D721Med (cell line): ENCODE measurements around the gene MYO9A.
"Not testable (repeated sequence)": the region's sequence is repeated elsewhere in the genome, so short reads cannot be mapped to it uniquely, and the experiment has no call there.

Experiments used
- DNase-seq: peaks from one replicate; pipeline ENCODE4 v3.0.0; 2011; ENCODE audit warnings: low spot score; ENCODE audit not compliant: insufficient read length
- FAIRE-seq: peaks from 2 replicates; lab custom pipeline; 2011; peaks lifted over from hg19 to GRCh38; lab: Jason Lieb, UNC
- CTCF ChIP-seq: IDR thresholded peaks from 2 replicates; pipeline ENCODE4 v1.5.1; 2012; ENCODE audit warnings: mild to moderate bottlenecking, control low read depth; ENCODE audit not compliant: insufficient read depth; ENCODE audit errors: missing control alignments

Gene MYO9A

GRCh38 chr15:72060687-72061250 is 57.2 kb downstream of the MYO9A start:
- TF ChIP-seq CTCF = no peak
- FAIRE-seq (no peak), DNase-seq (no peak)

- no peak for DNase-seq
- TF ChIP-seq CTCF = no peak
- no peak for FAIRE-seq
These were observed 59.4 kb downstream of the MYO9A start for GRCh38 chr15:72058585-72058984.

GRCh38 chr15:72057548-72058091 is 60.3 kb downstream of the MYO9A start:
- TF ChIP-seq CTCF = no peak
- FAIRE-seq (no peak), DNase-seq (no peak)

- FAIRE-seq, DNase-seq: not testable (repeated sequence)
These were observed 61.7 kb downstream of the MYO9A start for GRCh38 chr15:72056217-72056616.

GRCh38 chr15:72053297-72053696 is 64.7 kb downstream of the MYO9A start:
- FAIRE-seq, DNase-seq: not testable (repeated sequence)

GRCh38 chr15:72050700-72051099 is 67.2 kb downstream of the MYO9A start:
- no peak for TF ChIP-seq CTCF
- FAIRE-seq (no peak), DNase-seq (no peak)

GRCh38 chr15:72047020-72047419 is 70.9 kb downstream of the MYO9A start:
- DNase-seq (no peak), FAIRE-seq (no peak)
- TF ChIP-seq CTCF = no peak

GRCh38 chr15:72044956-72045355 is 73.0 kb downstream of the MYO9A start:
- no peak for FAIRE-seq
- TF ChIP-seq CTCF = no peak
- DNase-seq = no peak
